Mesangial cell (primary cell): ENCODE results near the gene MYEOV. TPM values are rescaled to one million over a fixed set of nuclear protein-coding genes. Genes with fewer than 3 reads are reported as not detected.

Experiments
- total RNA-seq: library from RNA; depleted of rRNA; stranded (reverse); fragments of >200 nt; gene quantifications from 2 replicates; pipeline ENCODE4 v1.2.3, GENCODE V29; 2015

Gene MYEOV
- total RNA-seq: 1.0 and 1.5 TPM in 2 replicates

GRCh38 chr11:69293819-69294505 is at the start of gene MYEOV:
Gene MYEOV, plus strand, starts transcription at chr11:69294155. Its CDS starts 1,200 bp downstream, at chr11:69295355.

Other genes with a start within 250 kb of the MYEOV start
- gene TPCN2, start 245.2 kb upstream of the MYEOV start, total RNA-seq: 9.8 and 10.5 TPM in 2 replicates
- gene SMIM38, start 138.2 kb upstream of the MYEOV start, total RNA-seq: 0.16 and 0.25 TPM in 2 replicates
- not detected in 2 replicates for gene LINC01488, start 187.5 kb downstream of the MYEOV start, total RNA-seq